GM19395 (cell line): ENCODE measurements around the gene PHF12.

Experiments used
- ATAC-seq: cut with Tn5 transposase; IDR thresholded peaks from one replicate; pipeline ENCODE4 v1.9.1; 2021; ENCODE audit warnings: mild to moderate bottlenecking, moderate library complexity; ENCODE audit not compliant: unreplicated experiment

The PHF12 gene

DNA sequence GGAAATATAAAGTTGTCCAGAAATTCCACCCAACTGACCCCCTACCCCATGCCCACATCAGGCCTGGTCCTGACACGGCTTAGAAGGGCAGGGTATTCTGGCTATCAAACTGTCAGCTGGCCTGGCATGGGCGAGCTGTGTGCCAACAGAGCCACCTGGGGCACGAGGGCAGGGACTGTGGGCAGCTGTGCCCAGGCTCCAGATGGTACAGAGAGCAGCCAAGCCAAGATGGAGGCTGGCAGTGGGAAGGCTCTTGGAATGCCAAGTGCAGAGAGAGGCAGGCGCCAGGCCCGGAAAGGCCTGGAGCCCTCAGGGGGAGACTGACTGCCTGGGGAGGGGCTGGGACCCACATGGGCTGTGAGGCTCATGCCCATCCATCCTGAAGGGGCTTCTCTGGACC, 24.3 kb upstream of the PHF12 start:
- ATAC-seq, result no peak

DNA sequence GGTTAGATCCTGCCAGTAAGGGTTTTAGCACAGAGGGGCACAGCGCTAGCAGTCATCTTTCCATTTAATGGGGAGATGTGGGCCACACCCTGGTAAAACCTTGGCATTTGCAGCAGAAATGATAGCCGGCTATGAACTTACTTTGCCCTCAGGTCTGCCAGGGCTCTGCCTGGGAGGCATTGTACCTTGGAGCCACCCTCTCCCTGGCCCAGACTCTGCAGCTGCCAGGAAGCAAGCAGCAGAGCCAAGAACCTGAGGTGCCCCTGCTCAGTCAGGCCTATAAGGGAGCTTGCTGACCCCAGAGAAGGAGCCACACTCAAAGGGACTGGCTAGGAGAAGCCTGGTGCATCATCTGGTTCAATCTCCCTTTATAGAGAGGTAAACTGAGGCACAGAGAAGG, 23.7 kb upstream of the PHF12 start:
- no peak for ATAC-seq

DNA sequence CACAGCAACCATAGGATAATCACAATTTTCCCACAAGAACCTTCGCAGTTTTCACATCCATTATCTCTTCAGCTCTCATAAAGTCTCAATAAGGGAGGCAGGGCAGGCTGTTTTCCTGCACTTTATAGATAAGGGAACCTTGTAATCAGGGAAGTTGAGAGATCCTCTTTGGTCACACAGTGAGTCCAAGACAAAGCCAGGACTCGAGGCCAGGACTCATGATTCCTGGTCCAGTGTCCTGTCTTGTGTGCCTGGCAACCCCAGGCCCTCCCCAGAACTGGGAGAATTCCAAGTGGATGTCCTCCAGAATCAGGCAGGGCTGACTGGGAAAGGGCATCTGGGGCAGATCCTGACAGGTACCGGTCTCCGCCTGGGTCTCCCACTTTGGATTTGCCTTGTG, 23.1 kb upstream of the PHF12 start:
- no peak for ATAC-seq

DNA sequence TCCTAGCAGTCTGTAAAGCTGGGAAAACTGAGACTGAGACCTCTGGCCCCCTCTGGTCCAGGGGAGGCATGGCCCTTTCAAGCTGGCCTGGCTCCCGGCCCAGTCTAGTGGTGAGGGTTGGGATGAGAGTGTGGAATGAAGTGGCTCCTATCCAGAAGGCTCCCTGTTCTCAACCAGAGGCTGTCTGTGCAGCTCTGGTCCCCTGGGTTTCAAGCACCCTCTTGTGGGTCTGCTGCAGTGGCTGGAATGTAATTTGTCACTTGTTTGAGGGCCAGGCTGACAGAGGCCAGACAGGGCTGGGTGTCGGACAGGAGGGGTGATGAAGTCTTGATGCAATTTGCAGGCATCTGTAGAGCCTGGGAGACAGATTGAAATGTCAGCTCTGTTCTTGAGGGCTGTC, 22.1 kb upstream of the PHF12 start:
- no peak for ATAC-seq

- ATAC-seq, result no peak
Measured at GRCh38 chr17:28972437-28972836, 21.1 kb upstream of the PHF12 start.

DNA sequence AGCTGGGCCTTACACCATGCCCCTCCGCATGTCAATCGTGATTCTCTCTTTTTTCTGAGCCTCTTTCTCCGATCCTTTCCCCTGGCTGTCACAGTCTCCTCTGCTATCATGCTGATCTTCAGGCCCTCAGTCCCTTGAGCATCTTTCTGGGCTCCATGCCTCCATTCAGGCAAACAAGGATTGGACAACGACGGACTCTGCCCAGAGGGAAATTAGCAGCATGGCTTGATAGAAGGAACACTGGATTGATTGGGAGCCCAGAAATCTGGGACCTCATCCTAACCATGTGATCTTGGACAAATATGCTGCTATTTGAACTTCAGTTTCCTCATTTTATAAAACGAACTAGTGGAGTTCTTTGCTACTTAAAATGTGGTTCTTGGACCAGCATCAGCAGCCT, 19.6 kb upstream of the PHF12 start:
- ATAC-seq, result no peak

DNA sequence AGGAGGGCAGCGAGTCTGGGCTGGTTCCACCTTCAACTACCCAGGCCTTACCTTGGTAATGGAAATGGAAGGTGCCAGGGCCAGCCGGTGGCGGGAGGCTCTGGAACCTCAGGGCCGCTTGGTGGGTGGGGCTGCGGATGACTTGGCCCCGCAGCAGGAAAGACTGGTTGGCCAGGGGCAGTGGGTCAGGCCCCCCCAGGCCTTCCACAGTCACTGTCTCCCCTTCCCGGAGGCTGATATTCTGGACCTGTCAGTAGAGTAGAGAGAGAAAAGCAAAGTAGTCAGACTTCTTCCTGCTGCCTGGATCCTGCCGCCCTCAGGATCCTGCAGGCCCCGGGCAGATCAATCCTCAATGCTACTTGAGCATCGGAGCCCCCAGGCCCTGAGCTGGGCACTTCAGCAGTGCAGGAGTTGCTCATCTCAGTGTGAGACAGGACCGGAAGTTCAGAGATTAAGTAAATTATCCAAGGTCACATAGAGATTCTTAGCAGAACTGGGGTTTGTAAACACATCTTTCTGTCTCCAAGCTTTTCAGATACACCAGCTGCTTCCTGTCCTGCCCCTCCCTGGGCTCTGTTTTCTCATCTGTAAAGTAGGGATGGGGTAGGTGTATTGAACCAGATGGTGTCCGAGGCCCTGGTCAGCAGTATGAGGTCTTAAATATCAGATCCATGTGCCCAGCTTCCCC, 18.5 kb upstream of the PHF12 start:
- ATAC-seq, result no peak

GRCh38 chr17:28968914-28969295, 17.6 kb upstream of the PHF12 start:
- ATAC-seq, result no peak

- no peak for ATAC-seq
Measured at GRCh38 chr17:28968231-28968913, 17.1 kb upstream of the PHF12 start.

GRCh38 chr17:28967221-28968135, 16.2 kb upstream of the PHF12 start:
- ATAC-seq, result no peak

DNA sequence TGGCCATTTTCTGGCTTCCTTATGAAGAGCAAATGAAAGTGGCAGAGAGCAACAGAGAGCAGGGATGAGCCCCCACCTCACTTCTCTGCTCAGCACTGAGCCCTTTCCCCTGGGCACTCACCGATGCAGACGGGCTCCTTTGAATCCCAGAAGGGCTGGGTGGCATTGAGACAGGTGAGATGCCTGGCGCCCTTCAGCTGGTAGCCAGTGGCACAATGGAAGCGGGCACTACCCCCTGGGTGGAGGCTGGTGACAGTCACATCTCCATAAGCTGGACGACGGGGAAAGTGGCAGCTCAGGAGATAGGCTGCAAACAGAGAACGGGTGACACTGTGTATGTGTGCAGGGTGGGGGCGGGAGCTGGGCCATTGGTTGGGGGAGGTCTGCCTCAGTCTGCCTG, 12.5 kb upstream of the PHF12 start:
- no peak for ATAC-seq

GRCh38 chr17:28963055-28963611, 11.8 kb upstream of the PHF12 start:
- no peak for ATAC-seq

DNA sequence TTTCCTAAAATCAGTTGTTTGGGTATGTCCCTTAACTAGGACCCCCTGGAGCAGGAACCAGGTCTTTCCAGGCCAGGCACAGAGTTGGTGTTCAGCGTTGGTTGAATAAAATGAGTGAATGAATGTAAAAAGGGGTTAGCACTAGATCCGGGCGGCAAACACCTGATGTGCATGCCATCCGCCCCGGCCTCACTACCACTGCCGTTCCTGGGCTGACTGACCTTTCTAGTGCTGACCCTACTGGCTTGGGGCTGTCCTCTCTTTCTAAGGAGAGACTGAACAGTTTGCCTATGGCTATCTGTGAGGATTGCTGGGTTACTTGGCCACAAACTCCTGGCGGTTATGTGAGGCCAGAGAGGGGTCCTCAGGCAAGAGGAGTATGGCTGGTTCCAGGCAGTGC, 10.1 kb upstream of the PHF12 start:
- ATAC-seq, result no peak

DNA sequence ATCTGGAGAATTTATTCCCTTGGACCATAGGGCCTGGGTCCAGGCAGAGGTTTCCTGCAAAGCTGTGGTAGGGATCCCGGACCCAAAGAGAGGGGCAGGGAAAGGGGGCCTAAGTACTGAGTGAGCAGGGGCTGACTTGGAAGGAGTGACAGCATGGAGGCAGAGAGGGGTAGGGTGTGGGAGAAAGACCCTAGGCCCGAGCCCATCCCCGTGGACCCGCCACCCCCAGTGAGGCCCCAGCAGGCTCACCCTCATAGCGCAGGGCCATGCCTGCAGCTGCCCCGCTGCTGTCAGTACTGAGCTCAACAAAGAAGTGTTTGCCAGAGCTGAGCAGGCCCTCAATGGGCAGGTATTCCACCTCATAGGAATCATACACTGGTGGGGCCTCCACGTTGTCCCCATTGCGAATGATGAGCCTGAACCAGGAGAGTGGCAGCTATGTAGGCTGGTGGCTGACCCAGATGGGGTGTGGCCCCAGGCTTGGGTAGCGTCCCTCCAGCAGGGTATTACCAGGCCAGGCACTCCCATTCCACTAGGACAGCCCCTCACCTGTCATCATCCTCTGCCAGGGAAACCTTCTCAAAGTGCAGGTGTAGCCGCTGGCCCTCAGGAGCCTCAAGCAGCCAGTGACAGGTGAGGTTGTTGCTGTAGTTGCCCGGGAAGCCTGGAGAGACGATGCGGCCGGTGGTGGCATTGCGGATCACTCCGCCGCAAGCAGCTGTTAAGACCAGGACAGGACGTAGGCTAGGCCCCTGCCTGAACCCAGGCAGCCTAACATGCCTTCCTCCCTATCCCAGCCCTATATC, 9.1 kb upstream of the PHF12 start:
- no peak for ATAC-seq

DNA sequence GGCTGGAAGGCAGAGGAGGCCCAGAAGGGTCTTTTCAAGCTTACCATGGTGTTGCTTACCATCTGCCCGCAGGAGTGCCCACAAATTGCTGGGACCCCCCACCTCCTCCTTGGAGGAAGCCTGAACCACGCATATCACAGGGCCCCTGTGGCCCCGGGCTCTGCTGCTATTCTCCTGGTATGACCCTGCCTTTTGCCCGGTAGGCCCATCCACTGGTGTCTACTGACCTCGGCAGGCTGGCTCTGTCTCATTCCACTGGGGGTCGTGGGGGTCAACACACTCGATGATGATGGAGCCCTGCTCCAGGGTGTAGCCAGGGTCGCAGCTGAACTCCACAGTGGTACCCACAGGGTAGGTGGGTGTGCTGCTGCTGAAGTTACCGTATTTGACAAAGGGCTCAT, 8.2 kb upstream of the PHF12 start:
- no peak for ATAC-seq

DNA sequence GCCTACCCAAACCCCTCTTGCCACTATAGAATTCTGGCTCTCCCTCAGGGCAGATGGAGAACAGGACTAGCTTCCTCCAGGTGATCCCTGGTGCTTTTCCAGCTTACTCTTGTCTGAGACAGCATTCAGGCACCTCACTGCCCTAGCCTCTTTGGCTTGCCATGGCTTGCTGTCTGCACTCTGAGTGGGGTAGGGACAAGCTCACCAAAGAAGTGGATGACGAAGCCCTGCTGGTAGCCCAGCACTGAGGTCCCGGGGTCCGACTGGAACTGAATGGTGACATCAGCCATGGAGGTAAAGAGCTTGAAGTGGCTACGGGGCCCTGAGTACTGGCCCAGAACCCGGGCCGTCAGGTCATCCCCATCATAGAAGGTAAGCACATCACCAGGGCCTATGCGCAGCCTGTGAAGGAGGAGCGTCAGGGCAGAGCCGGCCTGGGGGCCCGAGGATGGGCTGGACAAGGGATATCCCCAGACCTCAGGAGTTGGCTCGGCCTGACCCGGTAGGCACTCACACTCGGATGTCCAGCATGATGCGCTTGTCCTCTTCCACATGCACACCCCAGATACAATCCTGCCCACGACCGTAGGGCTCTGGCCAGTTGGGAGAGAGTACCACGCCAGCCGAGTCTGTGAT, 7.6 kb upstream of the PHF12 start:
- no peak for ATAC-seq

GRCh38 chr17:28957992-28958355, 6.7 kb upstream of the PHF12 start:
- ATAC-seq, result no peak

DNA sequence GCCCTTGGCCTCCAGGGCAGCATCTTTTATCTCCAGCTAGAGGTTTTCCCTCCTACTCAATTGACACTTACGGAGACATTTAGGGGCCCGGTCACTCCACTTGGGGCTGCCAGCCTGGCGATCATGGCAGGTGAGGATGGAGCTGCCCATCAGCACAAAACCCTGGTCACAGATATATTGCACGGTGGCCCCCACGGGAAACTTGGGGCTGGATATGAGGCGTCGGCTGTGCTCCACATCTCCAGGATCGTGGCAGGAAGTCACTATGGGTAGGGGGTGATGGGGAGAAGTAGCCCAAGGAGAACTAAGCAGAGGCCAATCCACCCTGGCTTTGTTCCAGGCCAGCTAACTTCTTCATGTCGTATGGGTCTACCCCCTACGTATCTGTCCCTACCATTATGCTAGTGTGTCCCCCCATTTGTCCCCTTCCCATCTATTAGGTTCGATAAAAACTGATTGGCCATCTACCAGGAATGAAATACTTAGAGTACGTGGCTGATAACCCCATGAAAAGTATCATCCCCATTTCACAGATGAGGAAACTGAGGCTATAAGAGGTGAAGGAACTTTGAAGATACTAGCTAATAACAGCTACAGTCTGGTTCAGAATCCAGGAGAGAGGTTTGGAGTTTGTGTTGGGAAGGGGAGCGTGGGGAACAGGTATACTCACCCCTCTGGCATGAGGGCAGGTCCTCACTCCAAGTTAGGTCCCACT, 6.1 kb upstream of the PHF12 start:
- no peak for ATAC-seq

GRCh38 chr17:28956861-28957260, 5.5 kb upstream of the PHF12 start:
- no peak for ATAC-seq

DNA sequence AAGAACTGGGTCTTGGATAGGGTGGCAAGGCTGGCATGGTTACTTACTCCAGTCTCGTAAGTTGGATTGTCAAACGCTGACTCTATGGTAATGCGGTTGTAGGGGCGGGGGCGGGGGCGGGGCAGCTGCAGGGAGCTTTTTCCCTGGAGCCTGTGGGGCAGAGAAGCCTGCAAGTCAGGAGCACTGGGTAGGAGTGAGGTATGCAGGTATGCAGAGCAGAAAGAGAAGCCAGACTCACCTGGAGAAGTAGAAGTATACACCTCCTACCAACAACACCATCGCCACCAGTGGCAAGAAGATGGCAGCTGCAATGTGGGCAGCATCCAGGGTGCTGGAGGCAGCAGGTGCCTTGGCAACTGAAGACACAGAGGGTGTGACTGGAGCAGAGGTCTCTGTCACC, 4.8 kb upstream of the PHF12 start:
- no peak for ATAC-seq
